Esophagus mucosa (tissue), 1 donor: ENCODE measurements around the gene RMC1. TPM values are rescaled to one million over a fixed set of nuclear protein-coding genes. Genes with fewer than 3 reads are reported as not detected.
"Not testable (repeated sequence)": the region's sequence is repeated elsewhere in the genome, so short reads cannot be mapped to it uniquely, and the experiment has no call there.

Experiments
- ATAC-seq: fragments of 200-7000 bp; cut with Tn5 transposase; one replicate; pipeline ENCODE4 v1.9.1; 2020
- total RNA-seq: library from RNA; stranded (reverse); gene quantifications from one replicate; pipeline ENCODE4 v1.2.4, GENCODE V29; 2023
- donor health status: DM: yes; HTN: yes; CAD: no.

RMC1 gene
- total RNA-seq, 1 donor from 2014 or later = 17.4 TPM

DNA sequence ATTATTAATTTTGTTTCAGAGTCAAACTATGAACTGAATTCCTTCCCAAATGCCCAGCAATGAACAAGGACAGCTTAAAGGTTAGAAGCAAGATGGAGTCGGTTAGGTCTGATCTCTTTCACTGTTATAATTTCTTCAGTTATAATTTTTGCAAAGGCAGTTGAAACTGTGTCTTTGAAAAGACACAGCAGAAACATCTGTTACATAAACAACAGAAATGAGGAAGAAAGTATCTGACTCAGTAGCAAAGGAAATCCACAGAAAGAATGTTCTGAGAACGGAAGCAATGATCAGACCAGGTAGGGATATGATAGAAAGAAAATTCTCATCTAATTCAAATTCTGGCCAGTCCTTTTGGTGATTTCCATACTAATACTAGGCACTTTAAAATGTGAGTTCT is 5.2 kb upstream of the RMC1 start:
- no peak for ATAC-seq

DNA sequence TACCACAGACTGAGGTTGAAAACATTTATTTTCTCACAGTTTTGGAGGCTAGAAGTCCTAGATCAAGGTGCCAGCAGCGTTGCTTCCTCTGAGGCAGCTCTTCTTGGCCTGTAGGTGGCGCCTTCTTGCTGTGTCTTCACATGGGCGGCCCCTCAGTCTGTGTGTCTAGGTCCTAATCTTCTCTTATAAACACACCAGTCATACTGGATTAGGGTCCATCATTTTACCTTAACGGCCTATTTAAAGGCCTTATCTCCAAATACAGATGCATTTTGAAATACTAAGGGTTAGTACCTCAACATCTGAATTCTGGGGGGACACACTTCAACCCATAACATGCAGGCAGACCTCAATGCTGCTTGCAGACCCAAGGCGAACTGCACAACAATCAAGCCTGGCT is 4.4 kb upstream of the RMC1 start:
- no peak for ATAC-seq

DNA sequence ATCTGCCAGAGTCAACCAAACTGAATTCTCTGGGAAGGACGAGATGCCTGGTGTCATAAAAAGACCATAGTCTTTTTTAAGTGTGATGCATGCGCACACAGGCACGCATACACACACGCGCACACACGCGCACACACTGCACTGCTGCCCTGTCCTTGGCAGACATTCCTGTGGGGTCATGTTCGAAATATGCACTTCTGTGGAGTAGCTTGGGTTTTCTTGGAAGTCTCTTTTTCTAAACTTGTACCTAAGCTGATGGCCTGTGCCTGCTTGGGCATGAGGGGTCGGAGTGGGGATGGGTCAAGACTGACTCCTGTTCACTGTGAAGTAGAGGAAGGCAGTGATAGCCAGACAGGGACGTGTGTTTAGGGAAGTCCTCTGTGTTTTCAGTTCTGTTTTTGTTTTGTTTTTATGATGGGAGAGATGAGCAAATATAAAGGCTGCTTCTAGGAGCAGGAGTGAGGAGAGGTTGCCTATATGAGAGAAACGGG is 4.0 kb upstream of the RMC1 start:
- no peak for ATAC-seq

DNA sequence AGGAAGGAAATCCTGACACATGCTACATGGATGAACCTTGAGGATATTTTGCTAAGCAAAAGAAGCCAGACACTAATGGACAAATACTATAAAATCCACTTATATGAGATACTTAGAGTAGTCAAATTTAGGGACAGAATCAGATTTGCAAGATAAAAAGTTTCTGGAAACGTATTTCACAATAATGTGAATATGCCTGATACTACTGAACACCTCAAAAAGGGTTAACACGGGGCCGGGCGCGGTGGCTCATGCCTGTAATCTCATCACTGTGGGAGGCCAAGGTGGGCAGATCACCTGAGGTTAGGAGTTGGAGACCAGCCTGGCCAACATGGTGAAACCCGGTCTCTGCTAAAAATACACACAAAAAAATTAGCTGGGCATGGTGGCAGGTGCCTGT is 1.7 kb upstream of the RMC1 start:
- ATAC-seq = no peak

DNA sequence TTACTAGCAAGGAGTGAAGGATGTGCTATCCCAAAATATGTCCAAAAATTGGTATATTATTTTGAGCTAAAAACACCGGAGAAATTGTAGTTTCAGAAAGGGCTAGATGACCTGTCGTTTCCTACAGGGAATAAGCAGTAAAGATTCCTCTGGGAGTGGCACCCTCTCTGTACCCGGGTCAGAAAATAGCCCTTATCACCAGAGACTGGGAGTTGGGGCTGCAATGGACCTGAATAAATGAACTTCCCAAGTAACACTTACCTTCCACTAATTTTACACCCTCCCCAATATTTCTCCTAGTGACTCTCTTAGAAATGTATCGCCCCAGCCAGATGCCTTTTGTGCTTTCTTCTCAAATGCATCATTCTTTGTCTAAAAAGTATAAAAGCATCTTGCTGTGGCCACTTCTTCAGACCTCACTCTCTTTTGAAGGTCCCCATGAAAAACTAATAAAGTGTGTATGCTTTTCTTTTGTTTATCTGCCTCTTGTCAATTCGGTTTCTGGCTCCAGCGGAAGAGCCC is 734 bp upstream of the RMC1 start:
- no peak for ATAC-seq

DNA sequence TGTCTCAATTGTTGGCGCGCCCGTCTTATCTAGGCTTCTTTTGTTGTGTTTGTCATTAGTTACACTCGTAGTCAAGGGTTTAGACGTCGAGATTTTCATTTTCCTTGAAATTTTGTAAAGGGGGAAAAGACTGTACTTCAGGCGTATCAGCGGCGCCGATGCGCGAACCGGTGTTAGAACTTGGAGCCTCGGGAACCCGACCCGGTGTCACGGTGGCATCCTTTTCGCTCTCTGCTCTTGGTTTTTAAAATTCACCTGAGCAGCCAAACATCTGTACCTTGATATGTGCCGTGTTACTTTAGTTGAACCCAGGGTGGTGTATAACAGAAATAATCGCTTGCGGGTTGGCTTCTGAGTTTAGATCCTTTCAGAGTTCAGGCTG is 643 bp downstream of the RMC1 start:
- no peak for ATAC-seq

DNA sequence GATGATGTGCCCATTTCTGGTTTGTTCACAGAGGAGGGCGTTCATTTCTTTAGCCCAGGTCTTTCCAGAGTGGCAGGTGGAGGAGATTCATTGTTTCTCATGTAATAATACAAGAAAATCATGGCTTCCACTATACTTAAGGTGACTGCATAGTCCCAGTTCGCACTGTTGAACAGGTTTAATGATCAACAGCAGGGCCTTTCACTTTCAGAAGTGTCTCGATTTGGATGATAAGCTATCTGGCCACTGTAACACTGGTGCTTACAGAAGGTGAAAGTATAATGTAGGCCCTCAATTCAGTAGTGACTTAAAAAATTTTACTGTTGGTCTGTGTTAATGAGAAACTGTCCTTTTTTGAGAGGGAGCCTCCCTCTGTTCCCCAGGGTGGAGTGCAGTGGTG is 1.4 kb downstream of the RMC1 start:
- no peak for ATAC-seq

DNA sequence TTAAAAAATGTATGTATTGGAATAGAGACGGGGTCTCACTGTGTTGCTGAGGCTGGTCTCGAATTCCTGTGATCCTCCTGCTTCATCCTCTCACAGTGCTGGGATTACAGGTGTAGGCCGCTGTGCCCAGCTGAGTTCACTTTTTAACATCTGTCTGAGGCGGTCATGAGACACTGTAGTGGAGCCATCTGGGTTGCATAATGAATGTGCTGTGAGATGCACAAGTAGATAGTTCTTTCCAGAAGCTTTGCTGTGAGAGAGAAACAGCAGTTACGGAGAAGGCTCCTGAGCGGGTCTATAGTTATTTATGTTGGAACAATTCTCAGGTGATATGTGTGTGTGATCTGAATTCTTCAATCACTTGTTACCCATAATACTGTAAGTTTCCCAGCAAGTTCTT is 3.1 kb downstream of the RMC1 start:
- no peak for ATAC-seq

DNA sequence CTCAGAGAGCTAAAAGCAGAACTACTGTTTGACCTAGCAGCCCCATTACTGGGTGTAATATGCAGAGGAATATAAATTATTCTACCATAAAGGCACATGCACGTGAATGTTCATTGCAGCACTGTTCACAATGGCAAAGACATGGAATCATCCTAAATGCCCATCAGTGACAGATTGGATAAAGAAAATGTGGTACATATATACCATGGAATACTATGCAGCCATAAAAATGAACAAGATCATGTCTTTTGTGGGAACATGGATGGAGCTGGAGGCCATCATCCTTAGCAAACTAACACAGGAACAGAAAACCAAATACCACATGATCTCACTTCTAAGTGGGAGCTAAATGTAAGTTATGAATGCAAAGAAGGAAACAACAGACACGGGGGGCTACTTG is 7.6 kb downstream of the RMC1 start:
- ATAC-seq = not testable (repeated sequence)

DNA sequence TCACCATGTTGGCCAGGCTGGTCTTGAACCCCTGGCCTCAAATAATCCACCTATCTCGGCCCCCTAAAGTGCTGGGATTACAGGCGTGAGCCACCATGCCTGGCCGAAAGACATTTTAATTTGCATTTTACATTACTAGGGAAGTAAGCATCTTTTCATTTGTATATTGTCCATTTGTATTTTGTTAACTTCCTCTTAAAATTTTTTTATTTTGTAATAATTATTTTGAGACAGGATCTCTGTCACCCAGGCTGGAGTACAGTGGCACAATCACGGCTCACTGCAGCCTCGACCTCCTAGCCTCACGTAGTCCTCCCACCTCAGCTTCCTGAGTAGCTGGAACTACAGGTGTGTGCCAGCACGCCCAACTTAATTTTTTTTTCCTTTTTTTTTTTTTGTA is 8.9 kb downstream of the RMC1 start:
- ATAC-seq = not testable (repeated sequence)

DNA sequence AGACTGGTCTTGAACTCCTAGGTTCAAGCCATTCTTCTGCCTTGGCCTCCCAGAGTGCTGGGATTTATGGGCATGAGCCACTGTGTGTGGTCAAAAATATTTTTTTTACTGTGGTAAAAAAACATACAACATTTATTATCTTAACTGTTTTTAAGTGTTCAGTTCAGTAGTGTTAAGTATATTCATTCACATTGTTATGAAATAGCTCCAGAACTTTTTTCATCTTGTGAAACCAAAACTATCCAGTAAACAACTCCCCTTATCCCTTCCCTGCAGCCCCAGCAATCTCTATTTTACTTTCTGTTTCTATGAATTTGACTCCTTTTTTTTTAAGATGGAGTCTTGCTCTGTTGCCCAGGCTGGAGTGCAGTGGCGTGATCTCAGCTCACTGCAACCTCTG is 9.3 kb downstream of the RMC1 start:
- ATAC-seq = no peak

DNA sequence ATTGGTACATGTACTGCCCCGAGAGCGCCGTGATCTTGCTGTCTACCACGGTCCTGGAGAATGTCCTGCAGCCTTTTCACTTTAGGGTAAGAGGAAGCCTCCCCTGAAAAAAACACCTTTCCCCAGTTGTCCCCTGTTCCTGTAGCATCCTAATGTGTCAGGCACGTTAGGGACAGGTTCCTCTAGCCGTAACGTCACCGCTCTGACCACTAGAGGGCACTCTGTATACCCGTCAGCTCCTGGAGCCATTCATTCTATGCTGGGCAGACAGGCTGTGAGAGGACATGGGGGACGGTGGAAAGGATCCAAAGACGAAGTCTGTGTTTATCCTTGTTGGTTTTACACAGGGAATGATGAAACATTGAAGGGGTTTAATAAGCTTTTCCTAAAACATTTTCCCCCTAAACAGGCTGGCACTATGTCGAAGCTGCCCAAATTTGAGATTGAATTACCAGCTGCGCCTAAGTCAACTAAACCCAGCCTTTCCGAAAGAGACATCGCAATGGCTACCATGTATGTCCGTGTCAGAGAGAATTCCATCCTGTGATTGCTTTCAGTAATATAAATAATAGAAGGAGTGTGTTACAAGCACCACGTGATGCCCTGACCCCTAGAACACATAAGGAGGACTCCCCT is 12.7 kb downstream of the RMC1 start:
- ATAC-seq = peak; percentile 90

DNA sequence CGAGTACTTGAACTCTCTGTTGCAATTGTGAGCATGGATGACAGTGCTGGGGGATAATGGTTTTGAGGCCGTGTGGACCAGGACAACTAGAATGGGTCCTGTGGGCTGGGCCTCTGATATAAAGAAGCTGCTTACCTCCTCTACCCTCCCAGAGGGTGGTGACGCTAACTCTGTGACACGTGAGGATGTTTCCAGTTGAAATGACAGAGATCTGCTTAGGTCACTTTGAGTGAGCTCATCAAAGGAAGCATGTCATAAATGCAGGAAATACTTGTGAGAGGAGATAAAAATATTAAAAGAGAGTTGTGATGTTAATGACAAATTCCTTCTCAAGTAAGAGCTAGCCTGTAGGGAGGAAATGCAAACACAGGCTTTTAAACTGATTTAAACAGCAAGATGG is 16.4 kb downstream of the RMC1 start:
- ATAC-seq = peak; percentile 23

DNA sequence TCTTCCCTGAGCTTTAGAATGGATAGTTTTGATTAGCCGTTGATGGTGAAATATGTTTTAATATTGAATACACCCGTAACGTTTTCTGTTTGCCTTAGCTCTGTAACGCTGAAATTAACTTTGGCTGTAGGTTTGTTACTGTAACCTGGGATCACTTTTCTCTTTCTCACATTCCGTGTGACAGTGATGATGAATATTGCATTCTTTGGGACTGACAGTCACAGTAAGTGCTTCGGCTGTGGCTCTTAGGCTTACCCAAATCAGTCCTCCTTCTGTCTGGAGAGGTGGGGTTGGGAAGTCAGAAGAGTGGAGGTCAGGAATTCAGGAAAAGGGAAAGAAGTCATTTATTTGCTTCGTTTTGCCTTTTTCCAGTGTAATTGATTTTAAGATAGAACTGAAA is 18.0 kb downstream of the RMC1 start:
- no peak for ATAC-seq

DNA sequence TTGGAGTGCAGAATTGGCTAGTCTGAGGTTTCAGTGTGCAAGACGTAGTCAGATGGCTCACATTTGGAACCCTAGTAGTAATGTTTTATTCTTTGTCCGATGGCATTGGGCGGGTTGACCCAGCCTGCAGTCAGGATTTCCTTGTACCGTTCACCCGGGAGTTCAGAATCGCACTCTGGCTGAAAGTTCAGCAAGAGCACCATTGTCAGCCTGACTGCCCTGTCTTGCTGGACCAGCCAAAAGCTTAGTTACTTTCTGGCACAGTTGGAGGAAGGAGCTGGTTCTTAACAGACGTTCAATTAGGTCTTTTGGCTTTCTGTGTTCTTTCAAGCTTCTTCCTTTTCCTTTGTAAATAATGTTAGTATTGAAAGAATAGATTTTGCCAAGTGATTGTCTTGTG is 18.6 kb downstream of the RMC1 start:
- ATAC-seq = peak; percentile 56

DNA sequence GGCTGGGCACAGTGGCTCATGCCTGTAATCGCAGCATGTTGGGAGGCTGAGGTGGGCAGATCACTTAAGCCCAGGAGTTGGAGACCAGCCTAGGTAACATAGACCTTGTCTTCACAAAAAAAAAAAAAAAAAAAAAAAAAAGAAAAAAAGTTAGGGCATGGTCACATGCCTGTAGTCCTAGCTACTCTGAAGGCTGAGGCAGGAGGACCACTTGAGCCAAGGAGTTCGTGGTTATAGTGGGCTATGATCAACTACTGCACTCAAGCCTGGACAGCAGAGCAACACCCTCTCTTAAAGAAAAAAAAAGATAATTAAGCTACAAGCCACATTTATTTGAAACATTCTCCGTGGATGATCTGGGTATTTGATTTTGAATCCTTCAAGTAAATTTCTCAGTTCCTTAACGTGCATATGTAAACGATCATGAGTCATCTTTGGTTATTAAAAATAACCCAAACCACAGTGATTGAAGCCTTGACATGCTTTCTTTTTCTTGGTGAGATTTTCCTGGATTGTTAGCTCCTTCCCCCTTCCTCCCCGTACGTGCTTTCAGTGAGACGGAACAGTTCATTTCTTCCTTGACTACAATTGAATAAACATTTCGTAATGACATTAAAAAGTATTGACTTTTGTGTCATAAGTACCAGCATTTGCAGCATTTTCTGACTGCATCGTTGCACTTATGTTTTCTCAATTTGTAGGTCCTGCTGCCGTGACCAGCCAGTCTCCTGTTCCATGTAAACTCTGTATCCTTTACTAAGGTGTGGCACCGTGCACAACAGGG is 20.3 kb downstream of the RMC1 start:
- peak; percentile 59 for ATAC-seq

DNA sequence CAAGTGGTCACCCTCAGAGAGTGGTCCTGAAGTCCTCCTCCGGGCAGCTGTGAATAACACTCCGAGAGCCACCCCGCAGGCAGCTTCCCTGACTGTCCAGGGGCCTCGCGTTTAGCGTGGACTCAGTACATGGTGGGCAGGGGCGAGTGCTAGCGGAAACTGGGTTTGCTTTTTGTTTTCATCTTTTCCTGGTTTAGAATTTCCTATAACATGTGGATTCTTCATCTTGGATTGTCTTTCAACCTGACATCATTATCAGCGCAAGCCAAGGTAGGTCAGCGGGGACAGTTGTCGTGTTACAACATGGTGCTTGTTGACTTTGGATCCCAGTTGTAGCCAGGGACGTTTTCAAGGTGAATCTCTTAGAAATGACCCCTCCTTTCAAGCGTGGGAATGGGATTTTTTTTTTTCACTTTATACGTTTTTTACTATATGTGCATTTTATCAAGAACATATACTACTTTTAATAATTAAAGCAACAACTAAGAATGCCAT is 20.9 kb downstream of the RMC1 start:
- ATAC-seq = no peak

DNA sequence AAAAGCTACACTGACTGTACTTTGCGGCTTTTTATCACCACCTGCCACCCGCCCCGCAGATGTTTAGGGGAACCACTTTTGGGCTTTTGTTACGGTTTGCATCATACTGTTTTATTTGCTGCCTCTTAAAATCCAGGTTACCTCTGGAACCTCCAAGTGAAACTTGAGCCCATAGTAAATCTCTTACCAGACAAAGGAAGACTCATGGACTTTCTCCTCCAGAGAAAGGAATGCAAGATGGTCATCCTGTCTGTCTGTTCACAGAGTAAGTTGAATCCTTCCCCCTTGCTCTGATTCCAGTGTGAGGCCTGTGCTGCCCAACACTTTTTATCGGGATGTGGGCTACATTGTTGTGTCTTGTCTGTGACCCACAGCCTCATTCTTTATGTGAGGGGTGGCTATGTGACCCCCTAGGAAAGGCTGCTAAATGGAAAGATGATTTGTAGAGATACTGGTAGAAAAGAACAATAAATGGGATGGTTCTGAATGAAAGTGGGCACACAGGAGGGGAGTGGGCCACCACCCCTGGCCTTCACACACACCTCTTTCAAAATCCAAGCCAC is 23.3 kb downstream of the RMC1 start:
- ATAC-seq = no peak

DNA sequence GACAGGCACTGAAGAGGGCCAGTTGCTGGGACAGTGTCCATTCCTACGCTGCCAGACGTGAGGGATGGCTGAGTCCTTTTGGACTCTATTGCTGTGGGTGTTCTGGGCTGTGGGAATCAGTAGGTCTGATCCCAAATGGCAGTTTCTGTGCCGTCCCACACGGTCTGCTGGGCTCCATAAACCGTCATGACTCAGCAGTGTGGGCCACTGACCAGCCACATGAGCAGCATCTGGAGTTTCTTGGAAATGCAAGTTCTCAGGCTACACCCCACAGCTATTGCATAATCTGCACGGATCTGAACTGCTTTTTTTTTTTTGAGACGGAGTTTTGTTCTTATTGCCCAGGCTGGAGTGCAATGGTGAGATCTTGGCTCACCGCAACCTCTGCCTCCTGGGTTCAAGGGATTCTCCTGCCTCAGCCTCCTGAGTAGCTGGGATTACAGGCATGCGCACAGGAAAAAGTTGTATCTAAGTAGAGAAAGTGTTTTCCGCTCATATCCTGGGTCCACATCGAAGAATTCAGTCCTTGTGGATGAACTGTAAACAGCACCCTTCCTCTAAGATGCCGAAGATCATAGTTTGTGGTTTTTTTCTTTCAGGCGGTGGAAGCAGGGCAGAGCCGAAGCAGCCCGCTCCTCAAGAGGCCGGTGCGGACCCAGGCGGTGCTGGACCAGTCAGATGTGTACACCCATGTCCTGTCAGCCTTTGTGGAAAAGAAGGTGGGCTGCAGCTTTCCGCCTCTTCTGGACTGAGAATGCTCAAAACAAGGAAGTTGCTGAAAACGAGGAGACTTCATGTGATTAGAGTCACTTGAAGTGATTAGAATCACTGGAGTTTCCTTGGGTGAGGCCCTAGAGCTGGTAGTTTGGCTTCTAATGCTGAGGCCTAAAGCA is 25.5 kb downstream of the RMC1 start:
- peak; percentile 35 for ATAC-seq

DNA sequence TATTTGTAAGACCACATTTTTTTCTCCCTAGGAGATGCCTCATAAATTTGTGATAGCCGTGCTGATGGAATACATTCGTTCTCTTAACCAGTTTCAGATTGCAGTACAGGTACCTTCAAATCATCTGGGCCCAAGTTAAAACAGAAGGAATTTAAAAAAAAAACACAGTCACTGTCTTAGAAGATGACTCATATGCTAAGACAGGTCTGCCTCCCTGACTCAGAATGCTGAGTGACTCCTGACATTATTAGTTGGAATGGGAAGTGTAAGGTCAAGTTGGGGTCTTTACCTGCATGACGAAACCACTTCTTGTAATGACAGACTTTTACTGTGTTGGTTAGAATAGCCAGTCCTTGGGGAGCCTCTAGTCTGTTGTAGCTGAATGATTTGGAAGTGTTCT is 26.3 kb downstream of the RMC1 start:
- peak; percentile 80 for ATAC-seq

DNA sequence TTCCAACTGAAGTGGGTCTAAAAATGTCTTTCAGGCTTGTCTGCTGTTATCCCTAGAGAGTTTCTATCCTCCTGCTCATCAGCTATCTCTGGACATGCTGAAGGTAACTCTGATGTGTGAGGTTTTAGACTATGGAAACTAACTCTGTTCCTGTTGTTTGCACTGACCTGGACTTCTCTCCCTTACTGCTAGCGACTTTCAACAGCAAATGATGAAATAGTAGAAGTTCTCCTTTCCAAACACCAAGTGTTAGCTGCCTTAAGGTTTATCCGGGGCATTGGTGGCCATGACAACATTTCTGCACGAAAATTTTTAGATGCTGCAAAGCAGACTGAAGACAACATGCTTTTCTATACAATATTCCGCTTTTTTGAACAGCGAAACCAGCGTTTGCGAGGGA is 26.9 kb downstream of the RMC1 start:
- no peak for ATAC-seq

DNA sequence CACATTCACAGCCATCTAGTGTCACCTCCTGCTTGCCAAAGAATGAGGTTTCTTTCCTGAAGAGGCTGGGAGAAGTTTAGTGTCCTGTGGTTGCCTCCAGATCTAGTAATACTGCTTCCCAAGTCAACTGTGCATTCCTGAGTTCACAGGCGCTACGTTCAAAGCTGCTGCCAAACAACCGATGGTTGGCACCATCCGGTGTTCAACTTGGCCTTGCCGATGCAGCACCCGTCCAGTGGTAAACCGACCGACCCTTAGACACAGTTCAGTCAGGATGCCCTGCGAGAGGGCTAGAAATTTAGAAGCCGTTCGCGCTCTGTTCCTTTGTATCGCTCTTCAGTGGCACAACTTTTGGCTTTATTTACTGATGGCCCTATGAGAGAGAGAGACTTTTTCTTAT is 28.6 kb downstream of the RMC1 start:
- ATAC-seq = no peak

DNA sequence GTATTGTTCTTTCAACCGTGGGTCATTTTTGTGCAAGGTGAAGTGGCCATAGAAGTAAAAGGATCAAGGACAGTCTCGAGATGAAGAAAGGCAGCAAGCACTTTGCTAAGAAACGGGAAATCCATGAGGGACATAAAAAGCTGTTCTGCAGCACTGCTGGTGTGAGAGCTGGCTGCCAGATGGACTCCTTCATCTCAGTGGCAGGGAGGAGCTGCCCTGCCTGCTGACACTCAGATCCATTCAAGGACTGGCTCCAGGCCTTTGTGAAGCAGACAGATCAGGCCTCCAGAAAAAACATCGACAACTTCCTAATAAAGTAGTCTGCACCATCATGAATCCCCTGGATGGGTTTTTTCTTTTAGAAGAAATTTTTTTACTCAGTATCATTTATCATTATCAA is 29.5 kb downstream of the RMC1 start:
- no peak for ATAC-seq
